Measurements from ENCODE around the gene CENPK.
"Not testable (repeated sequence)": the region's sequence is repeated elsewhere in the genome, so short reads cannot be mapped to it uniquely, and the experiment has no call there.

CENPK gene

DNA sequence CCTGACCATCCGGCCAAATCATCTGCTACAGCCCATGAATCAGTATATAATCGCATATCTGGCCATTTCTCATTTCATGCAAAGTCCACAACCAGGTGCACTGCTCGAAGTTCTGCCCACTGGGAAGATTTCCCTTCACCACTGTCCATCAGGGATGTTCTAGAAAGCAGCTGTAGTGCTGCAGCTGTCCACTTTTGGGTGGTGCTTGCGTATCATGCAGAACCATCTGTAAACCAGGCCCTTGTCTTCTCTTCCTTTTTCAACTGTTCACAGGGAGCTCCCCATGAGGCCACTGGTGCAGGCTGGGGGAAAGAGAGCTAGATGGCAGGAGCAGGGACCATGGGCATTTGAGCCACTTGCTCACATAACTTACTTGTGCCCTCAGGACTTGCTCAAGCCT lies 73.8 kb downstream of the CENPK start:
- DNase-seq: no peak

GRCh38 chr5:65488038-65488687 lies 74.8 kb downstream of the CENPK start:
- DNase-seq: not testable (repeated sequence)

GRCh38 chr5:65486803-65487202 lies 76.2 kb downstream of the CENPK start:
- DNase-seq: not testable (repeated sequence)

- no peak for DNase-seq
These were observed 77.6 kb downstream of the CENPK start for GRCh38 chr5:65485405-65485804.

DNA sequence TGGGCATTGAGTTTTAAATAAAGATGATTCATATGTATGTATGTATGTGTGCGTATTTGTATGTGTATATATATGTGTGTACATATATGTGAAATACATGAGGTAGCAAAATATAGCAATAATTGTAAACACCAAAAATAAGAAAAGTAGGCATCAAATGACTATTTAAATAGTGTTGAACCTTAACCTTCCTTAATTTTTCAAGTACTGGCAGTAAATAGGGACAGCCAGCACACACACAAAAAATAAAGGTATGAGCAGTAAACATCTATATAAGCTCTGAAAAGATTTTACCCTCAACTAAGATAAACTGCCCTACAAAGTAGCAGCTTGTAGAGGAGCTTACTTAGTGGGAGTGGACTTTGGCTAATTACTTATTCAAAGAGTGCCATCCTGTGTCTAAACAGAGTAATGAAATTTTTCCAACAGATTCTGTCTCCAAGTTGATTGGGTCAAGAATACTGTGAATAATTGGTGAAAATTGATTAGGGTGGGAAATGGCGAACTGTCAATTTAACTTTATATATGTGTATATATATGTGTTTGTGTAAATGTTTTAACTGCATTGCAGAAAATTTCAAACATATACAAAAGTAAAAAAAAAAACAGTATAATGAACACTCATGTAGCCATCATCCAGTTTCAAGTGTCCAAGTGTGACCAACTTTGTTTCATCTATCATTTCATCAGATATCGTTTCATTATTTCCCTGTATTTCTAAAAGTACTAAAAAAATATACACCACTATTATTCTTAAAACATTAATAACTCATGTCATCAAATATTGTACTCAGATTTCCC lies 79.2 kb downstream of the CENPK start:
- DNase-seq: no peak

- DNase-seq: no peak
These were observed 80.0 kb downstream of the CENPK start for GRCh38 chr5:65482736-65483545.

GRCh38 chr5:65482296-65482735 lies 80.7 kb downstream of the CENPK start:
- DNase-seq: no peak

DNA sequence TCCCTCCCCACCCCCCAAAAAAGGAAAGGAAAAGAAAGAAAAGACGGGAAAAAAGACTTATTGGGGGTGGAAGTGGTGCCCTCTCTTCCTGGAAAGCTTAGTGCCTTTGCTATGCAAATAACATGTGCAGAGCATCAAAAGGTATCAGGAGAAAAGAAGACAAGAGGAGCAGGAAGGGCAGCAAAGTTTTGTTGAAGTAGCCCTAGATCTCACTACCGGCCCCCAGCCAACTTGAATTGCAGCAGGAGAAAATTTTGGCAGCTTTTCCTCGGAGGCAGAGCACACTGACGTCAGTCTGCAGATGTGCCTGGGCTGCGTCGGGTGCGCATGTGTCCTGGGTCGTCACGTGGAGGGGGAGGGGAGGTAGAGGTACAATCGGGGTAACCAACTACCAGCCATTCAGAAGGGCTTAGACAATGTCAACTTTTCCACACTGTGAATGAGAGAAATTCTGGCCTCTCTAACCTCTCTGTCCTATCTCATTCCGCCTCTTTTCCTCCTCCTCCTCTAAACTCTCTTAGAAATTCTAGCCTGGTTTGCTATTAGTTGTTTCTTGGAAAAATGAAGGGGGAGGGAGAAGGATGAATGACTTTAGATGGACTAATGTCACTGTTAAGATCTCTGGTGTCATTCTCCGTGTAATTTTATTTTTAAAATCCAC lies 81.2 kb downstream of the CENPK start, which contains the start of gene ADAMTS6:
Gene ADAMTS6, minus strand, starts transcription at position 286 of the 661 bp plus-strand sequence. CDS start 8,247 bp downstream, outside the sequence.
- peak; percentile 81 for DNase-seq

- no peak for DNase-seq
These were observed 81.8 kb downstream of the CENPK start for GRCh38 chr5:65481171-65481581.

GRCh38 chr5:65480306-65480865 lies 82.6 kb downstream of the CENPK start:
- no peak for DNase-seq

DNA sequence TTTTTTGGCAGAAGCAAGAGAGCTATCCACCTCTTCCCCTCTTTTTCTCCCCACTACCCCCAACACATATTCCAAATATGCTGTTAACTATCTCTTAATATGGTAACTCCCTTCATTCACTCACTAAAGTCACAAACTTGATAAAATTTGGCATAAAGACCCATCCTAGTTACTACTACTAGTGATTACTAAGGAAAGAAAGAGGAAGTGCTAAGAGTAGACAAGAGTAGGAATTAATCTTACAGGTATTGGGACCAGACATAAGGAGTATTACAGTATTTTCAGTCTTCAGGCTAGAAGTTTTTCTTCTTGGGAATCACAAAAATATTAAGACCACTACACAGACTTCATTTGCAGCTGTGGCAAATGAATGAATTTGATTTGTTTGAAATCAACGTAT lies 83.4 kb downstream of the CENPK start:
- no peak for DNase-seq

DNA sequence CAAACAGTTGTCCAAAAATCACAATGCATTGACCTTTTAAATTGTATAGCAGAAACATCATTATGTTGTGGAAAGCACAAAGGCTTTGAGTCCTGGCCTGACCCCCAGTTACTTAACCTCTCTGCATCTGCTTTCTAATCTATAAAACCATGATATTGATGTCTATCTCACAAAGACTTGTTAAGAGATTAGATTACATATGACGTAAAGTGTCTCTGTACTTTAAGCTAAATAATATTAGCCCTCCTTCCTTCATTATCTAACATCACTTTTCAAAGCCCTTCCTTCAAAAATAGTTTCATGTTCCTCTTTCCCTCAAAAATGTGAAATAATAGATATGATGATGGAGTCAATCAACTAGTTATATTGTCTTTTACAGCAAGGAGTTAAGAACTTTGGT lies 84.6 kb downstream of the CENPK start:
- DNase-seq: no peak

- DNase-seq: no peak
These were observed 87.1 kb downstream of the CENPK start for GRCh38 chr5:65475895-65476294.

- no peak for DNase-seq
These were observed 87.6 kb downstream of the CENPK start for GRCh38 chr5:65475336-65475735.

- no peak for DNase-seq
These were observed 88.7 kb downstream of the CENPK start for GRCh38 chr5:65474130-65474711.

DNA sequence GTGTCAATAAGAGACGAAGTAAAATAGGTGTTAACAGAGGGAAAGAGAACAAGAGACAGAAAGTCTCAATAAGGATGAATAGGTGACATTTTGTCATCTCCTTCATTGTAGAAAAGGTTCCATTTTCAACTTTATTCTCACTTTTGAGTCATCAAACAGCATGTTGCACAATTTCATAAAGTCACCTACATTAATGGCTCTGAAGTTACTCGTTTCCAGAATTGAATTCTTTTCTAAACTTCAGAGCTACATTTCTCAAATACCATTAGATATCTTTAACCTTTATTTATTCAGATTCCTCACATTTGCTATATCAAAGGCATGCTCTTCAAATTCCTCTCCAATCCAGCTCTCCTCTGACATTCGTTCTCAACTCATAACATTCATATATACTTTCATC lies 94.3 kb downstream of the CENPK start:
- no peak for DNase-seq

Measured in CD4-positive, alpha-beta T cell treated with Interferon gamma for 1 hour (primary cell).